ENCODE results near the gene EFHC1.

DNA sequence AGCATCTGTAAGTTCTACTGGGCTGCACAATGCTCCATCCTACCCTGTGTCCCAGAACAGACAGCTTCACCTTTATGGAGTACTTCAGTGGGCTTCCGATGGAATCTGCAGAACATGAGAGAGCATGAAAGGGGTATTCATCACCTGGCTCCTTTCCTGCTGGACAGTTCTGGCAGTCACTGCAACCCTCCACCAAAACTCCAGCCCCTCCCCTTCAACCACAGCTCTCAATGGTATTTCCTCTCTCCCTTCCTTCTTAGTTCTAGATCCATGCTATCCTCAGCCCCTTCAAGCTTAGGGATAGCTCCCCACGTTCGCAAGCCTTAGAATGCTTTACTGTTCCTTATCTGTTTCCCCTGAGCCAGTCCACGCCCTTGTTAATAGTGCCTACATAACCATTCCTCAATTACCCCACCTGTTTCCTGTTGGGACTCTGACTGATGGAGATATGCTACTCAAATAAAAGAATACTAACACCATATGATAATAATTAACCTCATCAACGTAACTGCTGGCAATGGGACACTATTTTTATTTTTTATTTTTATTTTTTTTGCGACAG is 130.0 kb downstream of the EFHC1 start:
- TF ChIP-seq, protein P1, sequence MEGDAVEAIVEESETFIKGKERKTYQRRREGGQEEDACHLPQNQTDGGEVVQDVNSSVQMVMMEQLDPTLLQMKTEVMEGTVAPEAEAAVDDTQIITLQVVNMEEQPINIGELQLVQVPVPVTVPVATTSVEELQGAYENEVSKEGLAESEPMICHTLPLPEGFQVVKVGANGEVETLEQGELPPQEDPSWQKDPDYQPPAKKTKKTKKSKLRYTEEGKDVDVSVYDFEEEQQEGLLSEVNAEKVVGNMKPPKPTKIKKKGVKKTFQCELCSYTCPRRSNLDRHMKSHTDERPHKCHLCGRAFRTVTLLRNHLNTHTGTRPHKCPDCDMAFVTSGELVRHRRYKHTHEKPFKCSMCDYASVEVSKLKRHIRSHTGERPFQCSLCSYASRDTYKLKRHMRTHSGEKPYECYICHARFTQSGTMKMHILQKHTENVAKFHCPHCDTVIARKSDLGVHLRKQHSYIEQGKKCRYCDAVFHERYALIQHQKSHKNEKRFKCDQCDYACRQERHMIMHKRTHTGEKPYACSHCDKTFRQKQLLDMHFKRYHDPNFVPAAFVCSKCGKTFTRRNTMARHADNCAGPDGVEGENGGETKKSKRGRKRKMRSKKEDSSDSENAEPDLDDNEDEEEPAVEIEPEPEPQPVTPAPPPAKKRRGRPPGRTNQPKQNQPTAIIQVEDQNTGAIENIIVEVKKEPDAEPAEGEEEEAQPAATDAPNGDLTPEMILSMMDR (IDR thresholded peaks at IDR 0.05 in 8 of 11, conservative IDR thresholded peaks at IDR 0.05 in 3 of 11): no peak
- TF ChIP-seq POLR2AphosphoS5 (IDR thresholded peaks at IDR 0.05): no peak
